HepG2 (cell line): ENCODE results near the gene CACNA1I. TPM values are rescaled to one million over a fixed set of nuclear protein-coding genes. Genes with fewer than 3 reads are reported as not detected.

ENCODE experiments used
- ATAC-seq: fragments of 200-7000 bp; cut with Tn5 transposase; 3 replicates; pipeline ENCODE4 v1.9.1; 2020; ENCODE audit warnings: mild to moderate bottlenecking, moderate library complexity
- BruUV-seq: library from RNA; stranded (reverse); fragments of 400-500 nt; replicated peaks from 2 replicates; lab custom pipeline; 2021; lab: Mats Ljungman, UMichigan
- CTCF ChIA-PET: fragments of 300-600 bp; formaldehyde crosslinking; extraction: SDS; loops from one replicate; lab custom pipeline; 2021; ENCODE audit warnings: low total read pairs, inconsistent platforms, low intra/inter-chr PET ratio; lab: Yijun Ruan, JAX
- POLR2A ChIA-PET: fragments of 350-600 bp; sonication (Branson Sonifier 250); formaldehyde crosslinking; loops from one replicate; lab custom pipeline; 2020; ENCODE audit warnings: antibody characterized with exemption, inconsistent platforms; lab: Yijun Ruan, JAX
- DNase-seq: peaks from one replicate; pipeline ENCODE4 v3.0.0-alpha.2; 2015; ENCODE audit warnings: low spot score
- FAIRE-seq: peaks from 3 replicates; lab custom pipeline; 2011; peaks lifted over from hg19 to GRCh38; lab: Jason Lieb, UNC
- H2AFZ ChIP-seq: one replicate; pipeline ENCODE4 v1.6.1; 2011; ENCODE audit warnings: low read length, inconsistent platforms
- H3K27ac ChIP-seq: fragments of 300-600 bp; 3 replicates; pipeline ENCODE4 v1.8.0; 2011; ENCODE audit warnings: mixed run types, mild to moderate bottlenecking, mixed read lengths, low read length, inconsistent platforms; ENCODE audit not compliant: insufficient read depth; ENCODE audit errors: extremely low read length
- H3K27me3 ChIP-seq, 2 experiments: fragments of 200-600 bp in 1 of 2; 2 replicates in 1 of 2; 3 replicates in 1 of 2; pipeline versions ENCODE4 v1.6.0 to v1.8.0; 2011; ENCODE audit warnings: low read length in 2 of 2, mild to moderate bottlenecking in 2 of 2, moderate library complexity in 2 of 2, inconsistent platforms in 1 of 2; ENCODE audit not compliant: insufficient read depth in 2 of 2, control insufficient read depth in 1 of 2
- H3K36me3 ChIP-seq, 2 experiments: fragments of 200-600 bp in 1 of 2; replicated peaks in 1 of 2; 2 replicates in 1 of 2; 3 replicates in 1 of 2; pipeline versions ENCODE4 v1.5.1 to v1.8.0; 2011; ENCODE audit warnings: low read length in 2 of 2, inconsistent platforms in 1 of 2; ENCODE audit not compliant: insufficient read depth in 2 of 2, control insufficient read depth in 1 of 2
- H3K4me1 ChIP-seq: 2 replicates; pipeline ENCODE4 v1.5.1; 2012; ENCODE audit warnings: low read length, inconsistent platforms; ENCODE audit not compliant: insufficient read depth
- H3K4me2 ChIP-seq: 2 replicates; pipeline ENCODE4 v1.6.0; 2011; ENCODE audit warnings: low read depth, low read length, inconsistent platforms
- H3K4me3 ChIP-seq, 3 experiments: fragments of 200-600 bp in 1 of 3; sonication (generic), shearing (Covaris generic) in 1 of 3; replicated peaks in 1 of 3; 2 replicates each; pipeline ENCODE4 v1.5.1; 2011 to 2016; ENCODE audit warnings: low read length in 3 of 3, inconsistent platforms in 2 of 3, low read depth in 2 of 3, mild to moderate bottlenecking in 2 of 3, control low read depth in 1 of 3, mixed read lengths in 1 of 3; ENCODE audit not compliant: insufficient read depth in 1 of 3
- H3K79me2 ChIP-seq: one replicate; pipeline ENCODE4 v1.6.1; 2011; ENCODE audit warnings: low read length, inconsistent platforms; ENCODE audit not compliant: insufficient read depth
- H3K9ac ChIP-seq: 2 replicates; pipeline ENCODE4 v1.6.0; 2011; ENCODE audit warnings: mild to moderate bottlenecking, low read depth, low read length, inconsistent platforms; ENCODE audit not compliant: insufficient read depth
- H3K9me3 ChIP-seq: 2 replicates; pipeline ENCODE4 v1.5.1; 2012; ENCODE audit warnings: mild to moderate bottlenecking, low read length
- H4K20me1 ChIP-seq: 2 replicates; pipeline ENCODE4 v1.6.0; 2011; ENCODE audit warnings: inconsistent platforms, mild to moderate bottlenecking, low read length, moderate library complexity; ENCODE audit not compliant: insufficient read depth
- MZF1 ChIP-seq: sonication (generic); formaldehyde crosslinking; IDR thresholded peaks from 2 replicates; pipeline ENCODE4 v1.8.1; 2023; ENCODE audit warnings: mild to moderate bottlenecking, missing genetic modification reagents, borderline replicate concordance
- PHF5A ChIP-seq: IDR thresholded peaks from one replicate; pipeline ENCODE4 v1.6.1; 2018; ENCODE audit warnings: low read depth, missing genetic modification reagents; ENCODE audit not compliant: unreplicated experiment
- U2AF1 ChIP-seq: fragments of 200-400 bp; formaldehyde crosslinking; optimal IDR thresholded peaks from 2 replicates; pipeline ENCODE3; 2017; ENCODE audit warnings: mild to moderate bottlenecking, low read depth, low read length
- ZBTB14 ChIP-seq: sonication (generic); formaldehyde crosslinking; IDR thresholded peaks from 2 replicates; pipeline ENCODE4 v1.4.0; 2020; ENCODE audit warnings: missing genetic modification reagents
- ZNF205 ChIP-seq: IDR thresholded peaks from 2 replicates; pipeline ENCODE4 v1.6.1; 2018; ENCODE audit warnings: missing biosample characterization, missing genetic modification reagents
- ZNF232 ChIP-seq: sonication (generic); formaldehyde crosslinking; IDR thresholded peaks from 2 replicates; pipeline ENCODE4 v1.4.0; 2020; ENCODE audit warnings: missing genetic modification reagents, borderline replicate concordance
- WGBS: methylation state at CpG from one replicate; pipeline ENCODE4 v1.1.6; 2017; ENCODE audit warnings: low lambda C conversion rate; 5-methylcytosine and 5-hydroxymethylcytosine counted together
- in situ Hi-C: cut with HindIII; loops from 2 replicates; pipeline ENCODE4 v1.10.0; 2017; ENCODE audit warnings: low pct_unique_long_range_greater_than_20kb; ENCODE audit not compliant: extremely low pct_ligation_motif_present
- intact Hi-C: fragments of 100-400 bp; cut with micrococcal nuclease; formaldehyde crosslinking; loops from one replicate; pipeline ENCODE4 v1.10.0; 2022; ENCODE audit not compliant: unreplicated experiment
- polyA plus RNA-seq, 8 experiments: library from polyadenylated mRNA; depleted of rRNA in 3 of 8; stranded (reverse) in 7 of 8; unstranded in 1 of 8; fragments of >200 nt; fragmentation: Illumina TruSeq in 4 of 8; extraction: Trizol in 4 of 8; gene quantifications; 2 replicates each; pipeline versions ENCODE4 v1.2.1 to v1.2.3, GENCODE V29; 2011 to 2016; ENCODE audit warnings: low read depth in 4 of 8, missing spikeins in 1 of 8, mixed read lengths in 1 of 8; ENCODE audit not compliant: insufficient read depth in 1 of 8
- total RNA-seq, 5 experiments: library from RNA; depleted of rRNA; stranded (reverse); fragments of >200 nt; fragmentation: Illumina TruSeq; extraction: Trizol; gene quantifications; 2 replicates each; pipeline ENCODE4 v1.2.3, GENCODE V29; 2016; ENCODE audit warnings: low read depth in 1 of 5
- TF ChIP-seq, protein P1 (sequence below): sonication (generic); formaldehyde crosslinking; IDR thresholded peaks from 2 replicates; pipeline ENCODE4 v1.8.1; 2023; ENCODE audit warnings: missing genetic modification reagents, mild to moderate bottlenecking, borderline replicate concordance
- TF ChIP-seq, protein P2 (sequence below): sonication (generic); formaldehyde crosslinking; IDR thresholded peaks from 2 replicates; pipeline ENCODE4 v1.4.0; 2020; ENCODE audit warnings: mild to moderate bottlenecking, missing genetic modification reagents

Gene CACNA1I
- total and polyA plus RNA-seq, 2 of the 13 experiments (the other 11 are each of a cell fraction or from before 2014, with no cell fraction given): not detected

GRCh38 chr22:39718206-39718605 is 147.7 kb downstream of the CACNA1I start (continued):
- TF ChIP-seq MZF1 (CRISPR knock-in tag): no peak
- TF ChIP-seq, protein P1, sequence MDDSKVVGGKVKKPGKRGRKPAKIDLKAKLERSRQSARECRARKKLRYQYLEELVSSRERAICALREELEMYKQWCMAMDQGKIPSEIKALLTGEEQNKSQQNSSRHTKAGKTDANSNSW: no peak
- no peak for TF ChIP-seq PHF5A
- no peak for TF ChIP-seq U2AF1

- Histone ChIP-seq H3K27ac (no peak overlapping the region), H3K9ac (no peak overlapping the region), H3K4me3 (no peak overlapping the region), H3K4me2 (no peak overlapping the region), H4K20me1 (no peaks in the 10 kb centered on the region)
- WGBS: 23% methylated on average over 3 of the region's 8 CpGs
- intact Hi-C loops (no loop called here), in situ Hi-C loops (loop anchor here (10.0 kb wide), 1 partner anchor 56 kb away; no protein-coding TSS in a partner anchor)
- CTCF ChIA-PET: no interaction called here
- FAIRE-seq: no peak
- TF ChIP-seq ZNF205 (CRISPR knock-in tag): no peak
- no peak for TF ChIP-seq ZNF232 (CRISPR knock-in tag)
- TF ChIP-seq, protein P2, sequence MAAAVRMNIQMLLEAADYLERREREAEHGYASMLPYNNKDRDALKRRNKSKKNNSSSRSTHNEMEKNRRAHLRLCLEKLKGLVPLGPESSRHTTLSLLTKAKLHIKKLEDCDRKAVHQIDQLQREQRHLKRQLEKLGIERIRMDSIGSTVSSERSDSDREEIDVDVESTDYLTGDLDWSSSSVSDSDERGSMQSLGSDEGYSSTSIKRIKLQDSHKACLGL (CRISPR knock-in tag): no peak
- TF ChIP-seq ZBTB14 (CRISPR knock-in tag): no peak
- TF ChIP-seq, all 625 proteins: peak for 0
- H3K36me3 ChIP-seq: no peaks in the 10 kb centered on the region
- H3K9me3 ChIP-seq: no peaks in the 10 kb centered on the region
- POLR2A ChIA-PET: no interaction called here
- H2AFZ ChIP-seq: no peak overlapping the region
- DNase-seq (no peak), ATAC-seq (no peak)
- H3K4me1 ChIP-seq: peaks cover 8% of the 10 kb centered on the region; the same call in 1 of the 2 replicates
- H3K27me3 ChIP-seq: peaks cover 0 to 35% of the 10 kb centered on the region in 2 experiments; a peak in 3 of 5 replicates
- BruUV-seq: no TSS peak
- H3K79me2 ChIP-seq: no peaks in the 10 kb centered on the region
Measured at GRCh38 chr22:39718921-39719475, 148.4 kb downstream of the CACNA1I start.
